GM12891 (cell line): ENCODE measurements around the gene PACSIN3.

ENCODE experiments used
- PAX5 ChIP-seq: IDR thresholded peaks from 2 replicates; pipeline ENCODE4 v1.6.1; 2011; ENCODE audit warnings: low read length, moderate library complexity, mild to moderate bottlenecking; ENCODE audit not compliant: insufficient read depth, severe bottlenecking
- POLR2A ChIP-seq: IDR thresholded peaks from 2 replicates; pipeline ENCODE4 v1.6.1; 2011; ENCODE audit warnings: low read depth, low read length, control low read depth
- POLR2AphosphoS5 ChIP-seq: IDR thresholded peaks from 2 replicates; pipeline ENCODE4 v1.6.1; 2011; ENCODE audit warnings: low read depth, low read length, control low read depth
- POU2F2 ChIP-seq: IDR thresholded peaks from 2 replicates; pipeline ENCODE4 v1.6.1; 2011; ENCODE audit warnings: low read depth, mild to moderate bottlenecking, control low read depth, low read length, moderate library complexity
- SPI1 ChIP-seq: IDR thresholded peaks from 2 replicates; pipeline ENCODE4 v1.6.1; 2011; ENCODE audit warnings: low read depth, low read length, control low read depth
- TAF1 ChIP-seq: IDR thresholded peaks from 2 replicates; pipeline ENCODE4 v1.6.1; 2011; ENCODE audit warnings: low read depth, low read length, control low read depth

GRCh38 chr11:47154616-47155570 lies 31.3 kb downstream of the PACSIN3 start:
- TF ChIP-seq POLR2A (no peak), POLR2AphosphoS5 (no peak), TAF1 (no peak), POU2F2 (no peak), PAX5 (no peak), SPI1 (no peak)
